Measurements from ENCODE around the gene CCDC88C. TPM values are rescaled to one million over a fixed set of nuclear protein-coding genes. Genes with fewer than 3 reads are reported as not detected.
A peak's percentile ranks its signal among the peaks of the same experiment; 100 is the strongest.

CCDC88C gene
- total RNA-seq, 1 donor from 2014 or later, result 9.2 TPM

GRCh38 chr14:91264151-91265150 lies 153.2 kb downstream of the CCDC88C start:
- Histone ChIP-seq H3K36me3 (no peaks in the 10 kb centered on the region), H3K27me3 (no peaks in the 10 kb centered on the region), H3K27ac (no peak overlapping the region), H3K4me1 (peaks cover 0 to 4% of the 10 kb centered on the region in 2 donors), H3K4me3 (peak overlapping the region; percentile 50 to 55), H3K9me3 (no peaks in the 10 kb centered on the region)
- DNase-seq (ENCODE audit: low spot score in 2 of 2), result no peak
- TF ChIP-seq, protein P1, sequence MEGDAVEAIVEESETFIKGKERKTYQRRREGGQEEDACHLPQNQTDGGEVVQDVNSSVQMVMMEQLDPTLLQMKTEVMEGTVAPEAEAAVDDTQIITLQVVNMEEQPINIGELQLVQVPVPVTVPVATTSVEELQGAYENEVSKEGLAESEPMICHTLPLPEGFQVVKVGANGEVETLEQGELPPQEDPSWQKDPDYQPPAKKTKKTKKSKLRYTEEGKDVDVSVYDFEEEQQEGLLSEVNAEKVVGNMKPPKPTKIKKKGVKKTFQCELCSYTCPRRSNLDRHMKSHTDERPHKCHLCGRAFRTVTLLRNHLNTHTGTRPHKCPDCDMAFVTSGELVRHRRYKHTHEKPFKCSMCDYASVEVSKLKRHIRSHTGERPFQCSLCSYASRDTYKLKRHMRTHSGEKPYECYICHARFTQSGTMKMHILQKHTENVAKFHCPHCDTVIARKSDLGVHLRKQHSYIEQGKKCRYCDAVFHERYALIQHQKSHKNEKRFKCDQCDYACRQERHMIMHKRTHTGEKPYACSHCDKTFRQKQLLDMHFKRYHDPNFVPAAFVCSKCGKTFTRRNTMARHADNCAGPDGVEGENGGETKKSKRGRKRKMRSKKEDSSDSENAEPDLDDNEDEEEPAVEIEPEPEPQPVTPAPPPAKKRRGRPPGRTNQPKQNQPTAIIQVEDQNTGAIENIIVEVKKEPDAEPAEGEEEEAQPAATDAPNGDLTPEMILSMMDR (IDR thresholded peaks at IDR 0.05), result no peak
- intact Hi-C loops (cut with DNase I), result no loop called here

GRCh38 chr14:91263329-91263728 lies 154.3 kb downstream of the CCDC88C start:
- intact Hi-C loops (cut with DNase I), result no loop called here
- DNase-seq (ENCODE audit: low spot score in 2 of 2), result no peak
- H3K4me1 ChIP-seq, result peaks cover 0 to 4% of the 10 kb centered on the region in 2 donors
- no peaks in the 10 kb centered on the region for H3K9me3 ChIP-seq
- H3K36me3 ChIP-seq, result no peaks in the 10 kb centered on the region
- TF ChIP-seq, protein P1 (IDR thresholded peaks at IDR 0.05), result no peak
- no peak overlapping the region for H3K4me3 ChIP-seq
- no peaks in the 10 kb centered on the region for H3K27me3 ChIP-seq
- no peak overlapping the region for H3K27ac ChIP-seq

- Histone ChIP-seq H3K27ac (no peak overlapping the region), H3K36me3 (no peaks in the 10 kb centered on the region), H3K27me3 (no peaks in the 10 kb centered on the region), H3K4me3 (no peak overlapping the region), H3K9me3 (no peaks in the 10 kb centered on the region), H3K4me1 (peaks cover 0 to 4% of the 10 kb centered on the region in 2 donors)
- DNase-seq (ENCODE audit: low spot score in 2 of 2), result no peak
- TF ChIP-seq, protein P1 (IDR thresholded peaks at IDR 0.05), result no peak
- intact Hi-C loops (cut with DNase I), result no loop called here
Observed at GRCh38 chr14:91261986-91262549, 155.6 kb downstream of the CCDC88C start.

DNA sequence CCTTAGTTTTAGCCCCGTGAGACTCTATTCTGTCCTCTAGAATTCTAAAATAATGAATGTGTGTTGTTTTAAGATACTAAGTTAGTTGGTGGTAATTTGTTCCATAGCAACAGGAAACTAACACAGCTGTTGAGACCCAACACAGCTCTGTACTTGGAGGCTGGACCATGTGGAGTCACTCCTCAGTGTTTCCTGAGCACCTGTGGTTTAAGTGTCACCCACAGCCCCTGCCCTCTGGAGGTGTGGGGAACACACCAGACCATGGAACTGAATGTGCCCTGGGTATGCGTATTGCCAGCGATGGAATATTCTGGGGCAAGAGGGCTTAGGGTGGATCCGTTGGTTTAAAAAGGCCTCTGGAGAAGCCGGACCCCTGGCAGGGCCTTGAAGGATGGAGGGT lies 156.5 kb downstream of the CCDC88C start:
- TF ChIP-seq, protein P1 (IDR thresholded peaks at IDR 0.05), result no peak
- no peak for DNase-seq (ENCODE audit: low spot score in 2 of 2)
- no peaks in the 10 kb centered on the region for H3K9me3 ChIP-seq
- intact Hi-C loops (cut with DNase I), result no loop called here
- H3K27me3 ChIP-seq, result no peaks in the 10 kb centered on the region
- no peak overlapping the region for H3K4me3 ChIP-seq
- H3K4me1 ChIP-seq, result peaks cover 0 to 4% of the 10 kb centered on the region in 2 donors
- no peak overlapping the region for H3K27ac ChIP-seq
- H3K36me3 ChIP-seq, result no peaks in the 10 kb centered on the region

DNA sequence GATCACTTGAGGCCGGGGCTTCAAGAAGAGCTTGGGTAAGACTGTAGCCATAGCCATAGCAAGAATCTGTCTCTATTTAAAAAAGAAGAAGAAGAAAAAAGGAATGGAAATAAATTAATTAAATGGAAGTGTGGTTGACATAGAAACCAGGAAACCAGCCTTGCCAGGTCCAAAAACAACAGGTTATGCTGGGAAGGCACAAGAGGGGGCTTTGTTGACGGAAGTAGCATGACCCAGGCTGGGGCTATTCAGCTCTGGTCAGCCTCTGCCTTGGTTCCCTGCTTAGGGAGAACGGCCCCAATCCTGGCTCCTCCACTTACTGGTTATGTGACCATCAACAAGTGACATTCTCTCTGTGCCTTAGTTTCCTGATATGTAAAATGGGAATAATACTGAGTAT lies 158.7 kb downstream of the CCDC88C start:
- TF ChIP-seq, protein P1 (IDR thresholded peaks at IDR 0.05), result no peak
- no peaks in the 10 kb centered on the region for H3K36me3 ChIP-seq
- H3K4me3 ChIP-seq, result no peak overlapping the region
- H3K9me3 ChIP-seq, result no peaks in the 10 kb centered on the region
- H3K27ac ChIP-seq, result no peak overlapping the region
- no peaks in the 10 kb centered on the region for H3K27me3 ChIP-seq
- H3K4me1 ChIP-seq, result no peaks in the 10 kb centered on the region
- DNase-seq (ENCODE audit: low spot score in 2 of 2), result no peak
- intact Hi-C loops (cut with DNase I), result no loop called here

Measured in ascending aorta (tissue), 2 donors.